Mucosa of rectum (tissue), 2 donors: ENCODE measurements around the gene SEZ6L2.

ENCODE experiments used
- H3K27ac ChIP-seq, 2 donors: one replicate each; pipeline ENCODE4 v1.7.0; 2013; ENCODE audit warnings: inconsistent platforms in 2 of 2, low read depth in 2 of 2, low read length in 2 of 2
- H3K27me3 ChIP-seq, 2 donors: one replicate each; pipeline ENCODE4 v1.7.0; 2013; ENCODE audit warnings: low read length in 2 of 2; ENCODE audit not compliant: control insufficient read depth in 2 of 2, insufficient read depth in 2 of 2
- H3K36me3 ChIP-seq, 2 donors: one replicate each; pipeline ENCODE4 v1.7.0; 2013; ENCODE audit warnings: low read length in 2 of 2; ENCODE audit not compliant: control insufficient read depth in 2 of 2, insufficient read depth in 2 of 2
- H3K4me1 ChIP-seq, 2 donors: one replicate each; pipeline ENCODE4 v1.7.0; 2013; ENCODE audit warnings: low read length in 2 of 2, mild to moderate bottlenecking in 1 of 2; ENCODE audit not compliant: control insufficient read depth in 2 of 2, insufficient read depth in 2 of 2
- H3K4me3 ChIP-seq, 2 donors: one replicate each; pipeline ENCODE4 v1.7.0; 2013; ENCODE audit warnings: low read length in 2 of 2
- H3K9ac ChIP-seq, 2 donors: one replicate each; pipeline ENCODE4 v1.7.0; 2013; ENCODE audit warnings: low read length in 2 of 2, low read depth in 1 of 2, mild to moderate bottlenecking in 1 of 2
- H3K9me3 ChIP-seq, 2 donors: one replicate each; pipeline ENCODE4 v1.7.0; 2013; ENCODE audit warnings: low read length in 2 of 2; ENCODE audit not compliant: control insufficient read depth in 2 of 2
- donor health status: healthy.
- donor health status: Normal muscosa, but diverticular disease.

SEZ6L2 gene

DNA sequence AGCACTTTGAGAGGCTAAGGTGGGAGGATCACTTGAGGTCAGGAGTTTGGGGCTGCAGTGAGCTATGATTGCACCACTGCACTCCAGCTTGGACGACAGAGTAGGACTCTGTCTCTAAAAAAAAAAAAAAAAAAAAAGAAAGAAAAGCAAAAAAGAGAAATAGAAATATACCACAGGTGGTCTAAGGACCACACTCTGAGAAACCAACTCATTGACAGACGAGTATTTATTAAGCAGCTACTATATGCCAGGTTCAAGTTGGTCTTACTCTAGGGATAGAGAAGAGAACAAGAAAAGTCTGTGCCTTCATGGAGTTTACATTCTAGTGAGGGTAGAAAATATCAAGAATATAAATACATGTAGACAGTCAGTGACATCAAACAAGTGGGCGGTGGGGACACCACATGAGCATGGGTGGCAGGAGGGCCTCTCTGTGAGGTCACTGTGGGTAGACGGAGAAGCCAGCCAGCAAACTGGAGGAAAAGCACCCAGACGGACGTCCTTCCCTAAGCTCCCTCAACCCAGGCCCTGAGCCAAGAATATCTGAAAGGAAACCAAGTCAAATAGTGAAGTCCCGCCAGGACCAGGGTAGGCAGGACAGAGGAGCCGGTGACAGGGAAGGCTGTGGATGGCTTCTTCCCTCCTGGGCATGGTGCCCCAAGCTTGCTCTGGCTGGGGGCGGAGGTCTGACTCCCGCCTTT, 41.1 kb downstream of the SEZ6L2 start:
- H3K27ac ChIP-seq = no peak overlapping the region
- H3K4me3 ChIP-seq = no peak overlapping the region

DNA sequence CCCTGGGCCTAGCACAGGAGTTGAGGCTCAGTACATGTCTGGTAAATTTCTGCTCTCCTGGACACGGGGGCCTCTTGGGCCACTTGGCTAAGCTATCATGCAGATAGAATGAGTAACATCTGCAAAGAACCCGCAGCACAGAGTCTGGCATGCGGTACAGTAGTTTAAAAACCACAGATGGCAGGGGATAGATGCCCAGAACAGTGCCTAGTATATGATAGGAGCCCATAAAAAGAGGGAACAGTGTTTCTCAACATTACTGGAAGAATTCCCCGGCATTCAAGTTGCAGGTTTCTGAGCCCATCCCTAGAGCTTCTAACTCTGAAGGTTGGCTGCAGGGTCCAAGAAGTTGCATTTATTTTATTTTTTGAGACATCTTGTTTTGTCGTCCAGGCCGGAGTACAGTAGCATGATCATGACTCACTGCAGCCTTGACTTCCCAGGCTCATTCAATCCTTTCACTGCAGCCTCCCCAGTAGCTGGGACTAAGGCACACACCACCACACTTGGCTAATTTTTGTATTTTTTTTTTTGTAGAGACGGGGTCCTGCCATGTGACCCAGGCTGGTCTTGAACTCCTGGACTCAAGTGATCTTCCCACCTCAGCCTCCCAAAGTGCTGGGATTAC, 42.1 kb downstream of the SEZ6L2 start:
- no peak overlapping the region for H3K9ac ChIP-seq

More for the DNA sequence above, 41.1 kb downstream of the SEZ6L2 start:
- Histone ChIP-seq H3K27me3 (no peaks in the 10 kb centered on the region), H3K9ac (no peak overlapping the region), H3K4me1 (peaks cover 11 to 13% of the 10 kb centered on the region in 2 donors), H3K9me3 (no peaks in the 10 kb centered on the region), H3K36me3 (peaks cover 21 to 31% of the 10 kb centered on the region in 2 donors)

GRCh38 chr16:29854520-29855100, 44.7 kb downstream of the SEZ6L2 start:
- no peak overlapping the region for H3K9ac ChIP-seq
- H3K27me3 ChIP-seq = no peaks in the 10 kb centered on the region
- no peak overlapping the region for H3K27ac ChIP-seq
- no peak overlapping the region for H3K4me3 ChIP-seq
- H3K4me1 ChIP-seq = no peaks in the 10 kb centered on the region
- no peaks in the 10 kb centered on the region for H3K9me3 ChIP-seq
- H3K36me3 ChIP-seq = peaks cover 13 to 15% of the 10 kb centered on the region in 2 donors

More for the DNA sequence above, 42.1 kb downstream of the SEZ6L2 start:
- Histone ChIP-seq H3K4me3 (no peak overlapping the region), H3K36me3 (peaks cover 21 to 31% of the 10 kb centered on the region in 2 donors), H3K27ac (no peak overlapping the region), H3K27me3 (no peaks in the 10 kb centered on the region), H3K9me3 (no peaks in the 10 kb centered on the region), H3K4me1 (peaks cover 7 to 11% of the 10 kb centered on the region in 2 donors)

- Histone ChIP-seq H3K36me3 (peaks cover 5% of the 10 kb centered on the region in 2 donors), H3K4me1 (peaks cover 0 to 2% of the 10 kb centered on the region in 2 donors), H3K9me3 (no peaks in the 10 kb centered on the region), H3K9ac (no peak overlapping the region), H3K27ac (peak overlapping the region in 1 of 2 donors; percentile 28), H3K4me3 (no peak overlapping the region), H3K27me3 (no peaks in the 10 kb centered on the region)
Observed at GRCh38 chr16:29852654-29853053, 46.7 kb downstream of the SEZ6L2 start.

GRCh38 chr16:29850998-29851397, 48.4 kb downstream of the SEZ6L2 start:
- Histone ChIP-seq H3K4me3 (no peak overlapping the region), H3K9me3 (no peaks in the 10 kb centered on the region), H3K27me3 (no peaks in the 10 kb centered on the region), H3K27ac (no peak overlapping the region), H3K4me1 (peaks cover 0 to 2% of the 10 kb centered on the region in 2 donors), H3K9ac (no peak overlapping the region), H3K36me3 (peaks cover 19 to 21% of the 10 kb centered on the region in 2 donors)

GRCh38 chr16:29849505-29849904, 49.8 kb downstream of the SEZ6L2 start:
- Histone ChIP-seq H3K36me3 (peaks cover 34 to 35% of the 10 kb centered on the region in 2 donors), H3K9ac (no peak overlapping the region), H3K4me3 (no peak overlapping the region), H3K4me1 (peaks cover 0 to 2% of the 10 kb centered on the region in 2 donors), H3K27me3 (no peaks in the 10 kb centered on the region), H3K9me3 (no peaks in the 10 kb centered on the region), H3K27ac (no peak overlapping the region)

DNA sequence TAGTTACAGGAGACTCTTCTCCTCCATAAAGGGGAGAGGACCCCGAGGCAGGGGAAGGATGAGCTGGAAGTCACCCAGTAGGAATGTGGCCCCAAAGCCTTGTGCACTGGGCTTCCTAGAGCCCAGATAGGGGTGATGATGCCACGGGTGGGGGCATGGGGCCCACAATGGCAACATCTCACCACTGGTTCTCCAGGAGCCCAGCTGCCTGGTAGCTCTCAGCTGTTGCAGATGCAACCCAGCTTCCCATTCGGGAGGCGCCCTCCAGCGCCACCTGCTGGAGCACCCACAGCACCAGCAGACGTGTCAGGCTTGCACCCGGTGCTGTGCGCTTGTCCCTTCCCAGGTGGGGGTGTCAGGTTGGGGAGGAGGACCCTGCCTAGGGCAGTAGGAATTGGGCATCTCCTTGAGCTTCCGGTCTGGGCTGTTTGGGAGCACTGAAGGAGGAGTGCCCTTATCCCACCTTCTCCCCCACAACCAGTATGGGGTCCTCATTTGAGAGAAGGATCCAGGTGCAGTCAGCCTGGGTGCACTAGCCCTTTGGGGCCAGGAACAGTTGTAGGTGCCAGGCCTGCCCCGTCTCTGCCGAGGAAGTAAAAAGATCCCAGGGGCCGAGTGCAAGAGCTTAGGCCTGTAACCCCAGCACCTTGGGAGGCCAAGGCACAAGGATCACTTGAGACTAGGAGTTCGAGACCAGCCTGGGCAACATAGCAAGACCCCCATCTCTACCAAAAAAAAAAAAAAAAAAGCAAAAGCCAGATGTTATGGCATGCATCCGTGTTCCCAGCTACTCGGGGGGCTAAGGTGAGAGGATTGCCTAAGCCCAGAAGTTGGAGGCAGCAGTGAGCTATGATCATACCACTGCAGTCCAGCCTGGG, 50.7 kb downstream of the SEZ6L2 start:
- peaks cover 43% of the 10 kb centered on the region in 2 donors for H3K36me3 ChIP-seq
- H3K27me3 ChIP-seq = no peaks in the 10 kb centered on the region
- H3K4me1 ChIP-seq = peaks cover 0 to 2% of the 10 kb centered on the region in 2 donors
- no peak overlapping the region for H3K9ac ChIP-seq
- H3K27ac ChIP-seq = no peak overlapping the region
- no peaks in the 10 kb centered on the region for H3K9me3 ChIP-seq
- H3K4me3 ChIP-seq = no peak overlapping the region

DNA sequence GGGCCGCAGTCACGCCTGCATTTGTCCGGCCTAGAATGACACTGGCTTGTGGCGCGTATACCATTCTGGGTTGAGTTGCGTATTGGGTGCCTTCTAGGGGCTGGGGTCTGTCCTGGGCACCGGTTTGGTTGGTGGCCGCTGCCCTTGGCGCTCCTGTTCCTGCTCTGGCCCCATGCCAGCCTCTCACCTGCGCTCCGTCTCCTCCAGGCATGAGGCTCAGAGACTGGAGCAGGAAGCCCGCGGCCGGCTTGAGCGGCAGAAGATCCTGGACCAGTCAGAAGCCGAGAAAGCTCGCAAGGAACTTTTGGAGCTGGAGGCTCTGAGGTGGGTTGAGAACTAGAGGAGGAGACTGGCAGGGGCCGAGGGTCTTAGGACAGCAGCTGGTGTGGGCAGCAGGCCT, 53.7 kb downstream of the SEZ6L2 start:
- Histone ChIP-seq H3K27ac (no peak overlapping the region), H3K9ac (no peak overlapping the region), H3K36me3 (peaks cover 63 to 66% of the 10 kb centered on the region in 2 donors)

DNA sequence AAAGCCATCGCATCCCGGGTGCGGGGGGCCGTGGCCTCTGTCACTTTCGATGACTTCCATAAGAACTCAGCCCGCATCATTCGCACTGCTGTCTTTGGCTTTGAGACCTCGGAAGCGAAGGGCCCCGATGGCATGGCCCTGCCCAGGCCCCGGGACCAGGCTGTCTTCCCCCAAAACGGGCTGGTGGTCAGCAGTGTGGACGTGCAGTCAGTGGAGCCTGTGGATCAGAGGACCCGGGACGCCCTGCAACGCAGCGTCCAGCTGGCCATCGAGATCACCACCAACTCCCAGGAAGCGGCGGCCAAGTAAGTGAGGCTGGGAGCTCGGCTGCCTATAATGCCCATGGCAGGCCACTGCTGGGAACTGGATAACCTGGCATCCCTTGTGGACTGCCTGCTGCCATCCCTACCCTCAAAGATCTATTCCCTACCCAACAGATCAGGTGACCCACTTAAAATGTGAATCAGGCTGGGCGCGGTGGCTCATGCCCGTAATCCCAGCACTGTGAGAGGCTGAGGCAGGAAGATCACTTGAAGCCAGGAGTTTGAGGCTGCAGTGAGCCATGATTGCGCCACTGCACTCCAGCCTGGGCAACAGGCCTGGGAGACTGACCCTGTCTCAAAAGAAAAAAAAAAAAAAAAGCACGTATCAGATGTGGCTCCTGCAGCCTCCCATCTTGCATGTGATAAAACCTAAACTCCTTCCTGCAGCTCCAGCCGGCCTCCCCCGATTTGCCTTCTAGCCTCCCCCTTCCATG, 54.6 kb downstream of the SEZ6L2 start:
- Histone ChIP-seq H3K9ac (no peak overlapping the region), H3K9me3 (no peaks in the 10 kb centered on the region), H3K27me3 (no peaks in the 10 kb centered on the region), H3K4me1 (peaks cover 0 to 2% of the 10 kb centered on the region in 2 donors), H3K4me3 (no peak overlapping the region), H3K27ac (no peak overlapping the region), H3K36me3 (peaks cover 71 to 74% of the 10 kb centered on the region in 2 donors)

More for the DNA sequence above, 53.7 kb downstream of the SEZ6L2 start:
- Histone ChIP-seq H3K4me1 (peaks cover 0 to 2% of the 10 kb centered on the region in 2 donors), H3K9me3 (no peaks in the 10 kb centered on the region), H3K4me3 (no peak overlapping the region), H3K27me3 (no peaks in the 10 kb centered on the region)
